OCI-LY3 (cell line): ENCODE measurements around the gene TCN2.
A peak's percentile ranks its signal among the peaks of the same experiment; 100 is the strongest.

ENCODE experiments used
- H2AFZ ChIP-seq: fragments of 200-600, 300-600 bp; shearing (Covaris generic); 2 replicates; pipeline ENCODE4 v1.6.0; 2014; ENCODE audit warnings: antibody characterized with exemption, low read depth, low read length
- H3K27ac ChIP-seq: fragments of 200-600, 300-600 bp; sonication (generic); 2 replicates; pipeline ENCODE4 v1.5.1; 2014; ENCODE audit warnings: mild to moderate bottlenecking, low read length, moderate library complexity, mixed read lengths
- H3K27me3 ChIP-seq: fragments of 200-600, 300-600 bp; sonication (generic); 2 replicates; pipeline ENCODE4 v1.6.1; 2014; ENCODE audit warnings: low read depth, low read length, mixed read lengths
- H3K36me3 ChIP-seq: fragments of 200-600, 300-600 bp; sonication (generic); replicated peaks from 2 replicates; pipeline ENCODE3; 2014; ENCODE audit warnings: low read depth, low read length, mixed read lengths
- H3K4me1 ChIP-seq: fragments of 300-600, 200-600 bp; sonication (generic); 2 replicates; pipeline ENCODE4 v1.6.1; 2014; ENCODE audit warnings: low read length, mixed read lengths
- H3K4me2 ChIP-seq: fragments of 200-600, 300-600 bp; sonication (generic); 2 replicates; pipeline ENCODE4 v1.6.1; 2014; ENCODE audit warnings: low read length, mixed read lengths
- H3K4me3 ChIP-seq: fragments of 300-600, 200-600 bp; sonication (generic); 2 replicates; pipeline ENCODE4 v1.5.1; 2014; ENCODE audit warnings: antibody characterized with exemption, mild to moderate bottlenecking, low read length, moderate library complexity
- H3K79me2 ChIP-seq: fragments of 300-600, 200-600 bp; shearing (Covaris generic); 2 replicates; pipeline ENCODE4 v1.6.1; 2014; ENCODE audit warnings: mild to moderate bottlenecking, low read length, mixed read lengths
- H3K9ac ChIP-seq: fragments of 300-600, 200-600 bp; shearing (Covaris generic); 2 replicates; pipeline ENCODE4 v1.6.0; 2014; ENCODE audit warnings: mild to moderate bottlenecking, low read length, moderate library complexity
- H3K9me3 ChIP-seq: fragments of 200-600, 300-600 bp; shearing (Covaris generic); 2 replicates; pipeline ENCODE4 v1.6.1; 2014; ENCODE audit warnings: low read length, mixed read lengths; ENCODE audit not compliant: insufficient read depth
- H4K20me1 ChIP-seq: fragments of 200-600, 300-600 bp; sonication (generic); 2 replicates; pipeline ENCODE4 v1.6.1; 2016; ENCODE audit warnings: low read length, mixed read lengths; ENCODE audit not compliant: insufficient read depth
- EZH2phosphoT487 ChIP-seq: fragments of 200-600 bp; shearing (Covaris generic); IDR thresholded peaks from 2 replicates; pipeline ENCODE4 v1.6.1; 2018; ENCODE audit warnings: antibody characterized with exemption, mixed run types, low read depth
- TF ChIP-seq, protein P1 (sequence below): fragments of 200-600, 300-600 bp; sonication (generic); IDR thresholded peaks from 2 replicates; pipeline ENCODE4 v1.5.1; 2014; ENCODE audit warnings: antibody characterized with exemption, low read length, low read depth

TCN2 gene

DNA sequence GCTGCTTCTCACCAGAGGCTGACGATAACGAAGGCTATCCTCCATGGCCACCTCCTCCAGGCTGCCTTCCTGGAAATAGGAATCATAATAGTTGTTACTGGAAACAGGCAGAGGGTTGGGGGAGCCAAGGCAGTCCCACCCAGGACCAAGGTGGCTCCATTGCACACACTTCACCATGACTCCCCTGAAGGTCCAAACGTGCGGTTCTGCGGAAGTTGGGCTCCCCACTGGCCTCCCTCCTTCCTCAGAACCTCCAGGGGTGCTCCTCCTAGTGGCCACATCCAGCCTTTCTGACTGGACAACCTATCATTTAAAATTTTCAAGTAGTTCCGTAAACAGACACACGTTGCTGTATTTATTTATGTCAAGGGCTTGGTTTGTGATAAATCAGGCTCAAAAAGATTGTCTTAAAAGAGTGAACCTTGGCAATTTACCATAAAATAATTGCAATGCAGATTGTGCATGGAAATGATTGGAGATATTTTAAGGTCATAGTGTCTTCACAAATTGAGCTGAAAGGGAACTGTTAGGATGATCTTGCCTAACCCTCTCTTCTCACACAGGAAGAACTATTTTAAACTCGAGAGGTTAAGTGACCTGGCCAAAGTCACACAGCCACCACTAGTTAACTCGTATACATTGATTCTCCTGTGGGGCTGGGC, 1.4 kb upstream of the TCN2 start:
- no peaks in the 10 kb centered on the region for H3K9me3 ChIP-seq
- no peaks in the 10 kb centered on the region for H3K79me2 ChIP-seq
- peak overlapping the region; percentile 99 for H2AFZ ChIP-seq
- H3K4me1 ChIP-seq, result peaks cover 49% of the 10 kb centered on the region
- peak overlapping the region; percentile 89 for H3K4me3 ChIP-seq
- H3K27me3 ChIP-seq, result no peaks in the 10 kb centered on the region
- no peaks in the 10 kb centered on the region for H3K36me3 ChIP-seq
- H3K9ac ChIP-seq, result peak overlapping the region; percentile 66
- peak overlapping the region; percentile 93 for H3K4me2 ChIP-seq
- H3K27ac ChIP-seq, result no peak overlapping the region
- TF ChIP-seq, protein P1, sequence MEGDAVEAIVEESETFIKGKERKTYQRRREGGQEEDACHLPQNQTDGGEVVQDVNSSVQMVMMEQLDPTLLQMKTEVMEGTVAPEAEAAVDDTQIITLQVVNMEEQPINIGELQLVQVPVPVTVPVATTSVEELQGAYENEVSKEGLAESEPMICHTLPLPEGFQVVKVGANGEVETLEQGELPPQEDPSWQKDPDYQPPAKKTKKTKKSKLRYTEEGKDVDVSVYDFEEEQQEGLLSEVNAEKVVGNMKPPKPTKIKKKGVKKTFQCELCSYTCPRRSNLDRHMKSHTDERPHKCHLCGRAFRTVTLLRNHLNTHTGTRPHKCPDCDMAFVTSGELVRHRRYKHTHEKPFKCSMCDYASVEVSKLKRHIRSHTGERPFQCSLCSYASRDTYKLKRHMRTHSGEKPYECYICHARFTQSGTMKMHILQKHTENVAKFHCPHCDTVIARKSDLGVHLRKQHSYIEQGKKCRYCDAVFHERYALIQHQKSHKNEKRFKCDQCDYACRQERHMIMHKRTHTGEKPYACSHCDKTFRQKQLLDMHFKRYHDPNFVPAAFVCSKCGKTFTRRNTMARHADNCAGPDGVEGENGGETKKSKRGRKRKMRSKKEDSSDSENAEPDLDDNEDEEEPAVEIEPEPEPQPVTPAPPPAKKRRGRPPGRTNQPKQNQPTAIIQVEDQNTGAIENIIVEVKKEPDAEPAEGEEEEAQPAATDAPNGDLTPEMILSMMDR, result peak; percentile 89
- TF ChIP-seq EZH2phosphoT487, result no peak
- H4K20me1 ChIP-seq, result no peaks in the 10 kb centered on the region

DNA sequence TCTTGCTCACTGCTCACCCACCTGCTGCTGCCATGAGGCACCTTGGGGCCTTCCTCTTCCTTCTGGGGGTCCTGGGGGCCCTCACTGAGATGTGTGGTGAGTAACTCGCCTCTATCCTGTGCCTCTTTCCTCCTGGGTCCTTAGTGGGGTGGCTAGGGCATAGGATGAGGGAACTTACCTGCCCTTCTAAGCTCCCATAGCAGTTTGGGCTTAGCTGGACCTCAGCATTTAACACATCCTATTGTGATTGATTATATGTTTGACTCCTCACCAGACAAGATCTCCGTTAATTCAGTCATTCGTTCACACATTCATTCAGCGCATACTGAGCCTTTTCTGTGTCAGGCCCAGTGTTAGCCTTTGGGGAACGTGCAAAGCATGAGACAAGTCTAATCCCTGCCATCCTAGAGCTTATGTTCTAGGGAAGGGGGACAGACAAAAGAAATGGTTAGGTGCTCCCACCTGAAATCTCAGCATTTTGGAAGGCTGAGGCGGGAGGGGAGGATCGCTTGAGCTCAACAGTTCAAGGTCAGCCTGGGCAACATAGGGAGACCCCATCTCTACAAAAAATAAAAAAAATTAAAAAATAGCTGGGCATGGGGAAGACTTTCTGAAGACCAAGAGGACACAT, 441 bp downstream of the TCN2 start:
- Histone ChIP-seq H2AFZ (peak overlapping the region; percentile 97), H3K4me1 (peaks cover 49% of the 10 kb centered on the region), H3K27me3 (no peaks in the 10 kb centered on the region), H3K27ac (no peak overlapping the region), H3K79me2 (no peaks in the 10 kb centered on the region), H3K4me2 (peak overlapping the region; percentile 93), H3K9ac (peak overlapping the region; percentile 66; the same call in 1 of the 2 replicates), H4K20me1 (no peaks in the 10 kb centered on the region), H3K9me3 (no peaks in the 10 kb centered on the region), H3K36me3 (no peaks in the 10 kb centered on the region), H3K4me3 (peak overlapping the region; percentile 89)
- TF ChIP-seq, protein P1, result no peak
- TF ChIP-seq EZH2phosphoT487, result no peak

DNA sequence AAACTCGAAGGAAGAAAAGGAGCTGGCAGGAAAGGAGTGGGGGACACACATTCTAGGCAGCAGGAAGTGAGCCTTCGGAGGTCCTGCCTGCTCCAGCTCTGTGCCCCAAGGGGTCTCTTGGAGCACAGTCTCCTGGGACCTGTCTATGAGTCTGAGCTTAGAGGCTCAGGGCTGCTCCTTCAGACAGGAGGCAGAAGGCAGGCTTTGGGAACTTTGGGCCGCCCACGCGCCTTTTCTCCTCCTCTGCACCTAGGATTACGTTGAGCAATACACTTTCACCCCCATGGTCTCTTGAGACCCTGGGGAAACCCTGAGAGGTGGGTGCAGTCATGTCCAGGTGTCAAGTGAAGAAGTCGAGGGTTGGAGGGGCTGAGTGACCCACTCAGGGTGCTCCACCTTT, 965 bp downstream of the TCN2 start:
- Histone ChIP-seq H3K27me3 (no peaks in the 10 kb centered on the region), H3K9me3 (no peaks in the 10 kb centered on the region), H3K4me1 (peaks cover 49% of the 10 kb centered on the region), H3K9ac (no peak overlapping the region), H2AFZ (no peak overlapping the region), H3K4me2 (peak overlapping the region; percentile 93), H4K20me1 (no peaks in the 10 kb centered on the region), H3K4me3 (peak overlapping the region; percentile 9; the same call in 1 of the 2 replicates), H3K36me3 (no peaks in the 10 kb centered on the region), H3K27ac (no peak overlapping the region), H3K79me2 (no peaks in the 10 kb centered on the region)
- TF ChIP-seq, protein P1, result no peak
- no peak for TF ChIP-seq EZH2phosphoT487

DNA sequence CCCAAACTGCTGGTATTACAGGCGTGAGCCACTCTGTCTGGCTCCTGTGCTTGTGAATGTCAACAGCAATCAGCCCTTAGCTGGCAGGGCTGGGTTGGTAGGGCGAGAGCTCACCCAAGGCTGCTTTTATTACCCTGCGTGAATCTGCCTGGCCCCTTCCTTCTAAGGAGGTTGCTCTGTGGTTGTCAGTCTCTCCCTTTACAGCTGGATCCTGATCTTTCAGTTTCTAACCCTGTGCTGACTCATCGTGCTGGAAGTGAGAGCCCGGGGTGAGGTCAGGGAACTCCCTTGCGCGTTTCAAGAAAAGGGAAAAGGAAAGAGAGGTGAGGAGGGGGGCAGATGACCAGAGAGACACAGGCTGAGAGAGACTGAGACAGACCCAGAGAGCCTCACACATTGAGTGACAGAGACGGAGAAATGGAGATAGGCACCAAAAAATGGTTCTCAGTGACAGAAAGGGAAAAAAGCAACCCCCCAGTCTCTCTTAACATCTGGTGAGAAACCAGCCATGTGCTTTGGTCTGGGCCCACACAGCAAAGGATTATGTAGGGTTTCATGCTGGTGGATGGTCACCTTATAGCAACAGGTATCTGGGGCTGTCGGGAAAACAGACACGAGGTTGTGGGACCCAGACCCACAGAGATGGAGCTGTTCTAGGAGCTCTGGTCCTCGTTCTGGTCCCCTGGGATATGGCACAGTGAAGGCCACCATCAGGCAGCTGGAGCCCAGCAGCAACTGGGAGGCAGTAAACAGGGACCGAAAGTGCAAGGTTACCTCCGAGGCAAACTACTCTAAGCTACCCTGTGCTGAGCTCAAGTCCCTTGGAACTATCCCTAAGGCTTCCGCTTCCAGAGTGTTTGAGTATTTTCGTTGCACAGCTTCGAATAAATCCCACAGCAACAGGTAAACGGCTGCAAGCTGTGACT, 2.5 kb downstream of the TCN2 start:
- no peaks in the 10 kb centered on the region for H3K9me3 ChIP-seq
- H3K4me2 ChIP-seq, result peak overlapping the region; percentile 93
- no peaks in the 10 kb centered on the region for H4K20me1 ChIP-seq
- H3K4me1 ChIP-seq, result peaks cover 49% of the 10 kb centered on the region
- H3K9ac ChIP-seq, result peak overlapping the region; percentile 14; the same call in 1 of the 2 replicates
- H3K4me3 ChIP-seq, result peak overlapping the region; percentile 50
- H3K36me3 ChIP-seq, result no peaks in the 10 kb centered on the region
- peak overlapping the region; percentile 26; the same call in 1 of the 2 replicates for H2AFZ ChIP-seq
- no peaks in the 10 kb centered on the region for H3K79me2 ChIP-seq
- H3K27me3 ChIP-seq, result no peaks in the 10 kb centered on the region
- peak overlapping the region; percentile 14; the same call in 1 of the 2 replicates for H3K27ac ChIP-seq
- no peak for TF ChIP-seq EZH2phosphoT487
- TF ChIP-seq, protein P1, result no peak
